ENCODE measurements around the gene DNAI2. TPM values are rescaled to one million over a fixed set of nuclear protein-coding genes. Genes with fewer than 3 reads are reported as not detected.

The DNAI2 gene
- total and polyA plus RNA-seq, 12 donors, result 0.06 to 0.26 (median 0.14) TPM; not detected in 9

DNA sequence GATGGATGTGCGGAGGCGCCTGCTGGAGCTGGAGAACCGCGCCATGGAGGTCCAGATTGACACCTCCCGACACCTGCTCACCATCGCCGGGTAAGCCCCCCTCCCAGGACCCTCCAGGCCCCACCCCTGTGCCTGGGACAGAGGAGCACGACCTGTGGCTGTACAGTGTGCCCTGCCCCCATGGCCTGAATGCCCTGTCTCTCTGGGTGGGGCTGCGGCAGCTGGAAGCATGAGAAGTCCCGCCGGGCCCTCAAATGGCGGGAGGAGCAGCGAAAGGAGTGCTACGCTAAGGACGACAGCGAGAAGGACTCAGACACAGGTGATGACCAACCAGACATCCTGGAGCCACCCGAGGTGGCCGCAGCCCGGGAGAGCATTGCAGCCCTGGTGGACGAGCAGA lies 76.5 kb downstream of the DNAI2 start:
- Histone ChIP-seq H3K9me3 (replicated peaks in 1 of 3) (no peaks in the 10 kb centered on the region), H3K4me1 (replicated peaks in 1 of 2) (no peaks in the 10 kb centered on the region), H3K4me3 (no peak overlapping the region), H3K27me3 (peaks cover 41% of the 10 kb centered on the region), H3K27ac (no peak overlapping the region), H3K36me3 (replicated peaks in 1 of 2) (no peaks in the 10 kb centered on the region)
- WGBS, 4 donors, result 79 to 85% (median 80%) methylated on average over 15 to 20 of the region's 20 CpGs
- TF ChIP-seq, protein P1, sequence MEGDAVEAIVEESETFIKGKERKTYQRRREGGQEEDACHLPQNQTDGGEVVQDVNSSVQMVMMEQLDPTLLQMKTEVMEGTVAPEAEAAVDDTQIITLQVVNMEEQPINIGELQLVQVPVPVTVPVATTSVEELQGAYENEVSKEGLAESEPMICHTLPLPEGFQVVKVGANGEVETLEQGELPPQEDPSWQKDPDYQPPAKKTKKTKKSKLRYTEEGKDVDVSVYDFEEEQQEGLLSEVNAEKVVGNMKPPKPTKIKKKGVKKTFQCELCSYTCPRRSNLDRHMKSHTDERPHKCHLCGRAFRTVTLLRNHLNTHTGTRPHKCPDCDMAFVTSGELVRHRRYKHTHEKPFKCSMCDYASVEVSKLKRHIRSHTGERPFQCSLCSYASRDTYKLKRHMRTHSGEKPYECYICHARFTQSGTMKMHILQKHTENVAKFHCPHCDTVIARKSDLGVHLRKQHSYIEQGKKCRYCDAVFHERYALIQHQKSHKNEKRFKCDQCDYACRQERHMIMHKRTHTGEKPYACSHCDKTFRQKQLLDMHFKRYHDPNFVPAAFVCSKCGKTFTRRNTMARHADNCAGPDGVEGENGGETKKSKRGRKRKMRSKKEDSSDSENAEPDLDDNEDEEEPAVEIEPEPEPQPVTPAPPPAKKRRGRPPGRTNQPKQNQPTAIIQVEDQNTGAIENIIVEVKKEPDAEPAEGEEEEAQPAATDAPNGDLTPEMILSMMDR (IDR thresholded peaks at IDR 0.05), result no peak
- no peak for TF ChIP-seq POLR2A (IDR thresholded peaks at IDR 0.05)
- intact Hi-C loops (cut with DNase I), result loop anchor here in 1 of 2 donors (10.0 kb wide), 1 partner anchor 46 kb away; no protein-coding TSS in a partner anchor
- no peak for DNase-seq

DNA sequence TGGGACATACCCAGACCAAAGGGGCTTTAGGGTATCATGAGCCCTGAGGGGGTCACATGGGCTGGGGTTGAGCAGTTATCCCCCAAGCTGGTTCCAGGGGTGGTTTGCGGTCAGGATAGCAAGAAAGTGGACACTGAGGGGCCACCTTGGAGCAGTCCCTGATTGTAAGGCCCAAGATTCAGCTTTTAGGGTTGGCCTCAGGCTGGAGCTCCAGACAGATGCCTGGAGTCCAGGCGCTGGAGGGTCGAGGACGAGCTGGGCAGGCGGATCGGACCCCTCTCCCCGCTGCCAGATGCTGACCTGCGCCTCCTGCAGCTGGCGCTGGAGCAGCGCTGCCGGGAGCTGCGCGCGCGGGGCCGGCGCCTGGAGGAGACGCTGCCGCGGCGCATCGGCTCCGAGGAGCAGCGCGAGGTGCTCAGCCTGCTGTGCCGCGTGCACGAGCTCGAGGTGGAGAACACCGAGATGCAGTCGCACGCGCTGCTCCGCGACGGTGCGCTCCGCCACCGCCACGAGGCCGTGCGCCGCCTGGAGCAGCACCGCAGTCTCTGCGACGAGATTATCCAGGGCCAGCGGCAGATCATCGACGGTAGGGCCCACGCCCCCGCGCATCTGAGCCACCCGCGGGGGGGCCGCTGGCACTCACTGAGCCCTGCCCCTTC lies 77.6 kb downstream of the DNAI2 start:
- Histone ChIP-seq H3K36me3 (replicated peaks in 1 of 2) (no peaks in the 10 kb centered on the region), H3K4me1 (replicated peaks in 1 of 2) (no peaks in the 10 kb centered on the region), H3K9me3 (replicated peaks in 1 of 3) (no peaks in the 10 kb centered on the region), H3K4me3 (no peak overlapping the region), H3K27ac (no peak overlapping the region), H3K27me3 (peaks cover 53% of the 10 kb centered on the region)
- no peak for TF ChIP-seq POLR2A (IDR thresholded peaks at IDR 0.05)
- intact Hi-C loops (cut with DNase I), result loop anchor here in 1 of 2 donors (10.0 kb wide), 1 partner anchor 47 kb away; no protein-coding TSS in a partner anchor
- WGBS, 4 donors, result 7 to 13% (median 9%) methylated on average over 10 to 55 of the region's 55 CpGs
- no peak for DNase-seq

DNA sequence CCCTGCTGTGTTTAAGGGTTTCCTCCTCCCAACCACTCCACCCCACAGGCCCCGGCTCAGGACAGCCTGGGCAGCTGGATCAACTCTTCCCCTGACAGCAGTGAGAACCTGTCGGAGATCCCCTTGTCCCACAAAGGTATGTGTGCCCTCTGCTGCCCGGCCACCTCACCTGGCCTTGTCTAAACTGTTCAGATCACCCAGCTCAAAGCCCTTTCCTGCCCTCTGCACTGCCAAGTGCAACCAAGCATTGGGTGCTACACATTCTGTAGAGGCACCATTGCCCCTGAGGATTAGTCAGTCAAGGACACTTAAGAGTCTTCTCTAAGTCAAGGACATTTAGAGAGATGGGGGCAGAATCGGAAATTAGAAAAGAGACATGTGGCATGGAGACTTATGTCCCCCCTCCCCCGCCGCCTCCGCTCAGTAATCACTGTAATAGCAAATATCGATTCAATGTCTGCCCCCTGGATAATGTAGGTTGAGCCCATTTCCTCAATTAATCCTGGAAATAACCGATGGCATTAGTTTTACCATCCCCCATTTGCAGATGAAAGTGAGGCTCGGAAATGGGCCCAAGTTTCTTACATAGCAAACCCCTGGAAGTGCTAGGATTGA lies 79.5 kb downstream of the DNAI2 start:
- Histone ChIP-seq H3K27ac (no peak overlapping the region), H3K9me3 (replicated peaks in 1 of 3) (no peaks in the 10 kb centered on the region), H3K4me3 (no peak overlapping the region), H3K27me3 (peaks cover 68% of the 10 kb centered on the region), H3K4me1 (replicated peaks in 1 of 2) (no peaks in the 10 kb centered on the region), H3K36me3 (replicated peaks in 1 of 2) (no peaks in the 10 kb centered on the region)
- DNase-seq, result no peak
- TF ChIP-seq, protein P1 (IDR thresholded peaks at IDR 0.05), result no peak
- no peak for TF ChIP-seq POLR2A (IDR thresholded peaks at IDR 0.05)
- 73 to 78% (median 75%) methylated on average over 9 to 10 of the region's 10 CpGs for WGBS, 4 donors
- intact Hi-C loops (cut with DNase I), result loop anchor here in 1 of 2 donors (10.0 kb wide), 1 partner anchor 49 kb away; no protein-coding TSS in a partner anchor

DNA sequence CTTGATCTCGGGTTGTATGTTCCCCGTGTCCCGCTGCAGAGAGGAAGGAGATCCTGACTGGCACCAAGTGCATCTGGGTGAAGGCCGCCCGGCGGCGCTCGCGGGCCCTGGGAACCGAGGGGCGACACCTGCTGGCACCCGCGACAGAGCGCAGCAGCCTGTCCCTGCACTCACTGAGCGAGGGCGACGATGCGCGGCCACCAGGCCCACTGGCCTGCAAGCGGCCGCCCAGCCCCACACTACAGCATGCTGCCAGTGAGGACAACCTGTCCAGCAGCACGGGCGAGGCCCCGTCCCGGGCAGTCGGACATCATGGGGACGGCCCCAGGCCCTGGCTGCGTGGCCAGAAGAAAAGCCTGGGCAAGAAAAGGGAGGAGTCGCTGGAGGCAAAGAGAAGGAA lies 80.1 kb downstream of the DNAI2 start:
- Histone ChIP-seq H3K36me3 (replicated peaks in 1 of 2) (no peaks in the 10 kb centered on the region), H3K27ac (no peak overlapping the region), H3K4me3 (no peak overlapping the region), H3K4me1 (replicated peaks in 1 of 2) (no peaks in the 10 kb centered on the region), H3K27me3 (peaks cover 73% of the 10 kb centered on the region), H3K9me3 (replicated peaks in 1 of 3) (no peaks in the 10 kb centered on the region)
- 12 to 30% (median 18%) methylated on average over 17 to 29 of the region's 29 CpGs for WGBS, 4 donors
- intact Hi-C loops (cut with DNase I), result loop anchor here in 1 of 2 donors (10.0 kb wide), 1 partner anchor 49 kb away; no protein-coding TSS in a partner anchor
- no peak for TF ChIP-seq POLR2A (IDR thresholded peaks at IDR 0.05)
- TF ChIP-seq, protein P1 (IDR thresholded peaks at IDR 0.05), result peak in 5 of 6 experiments; percentile 14 to 44 (median 36)
- peak in 5 of 7 donors; percentile 30 to 67 (median 43) for DNase-seq
